ENCODE data around the gene CAPRIN2.

GRCh38 chr12:30694412-30695198 lies 60.1 kb downstream of the CAPRIN2 start:
- TF ChIP-seq, protein P1, sequence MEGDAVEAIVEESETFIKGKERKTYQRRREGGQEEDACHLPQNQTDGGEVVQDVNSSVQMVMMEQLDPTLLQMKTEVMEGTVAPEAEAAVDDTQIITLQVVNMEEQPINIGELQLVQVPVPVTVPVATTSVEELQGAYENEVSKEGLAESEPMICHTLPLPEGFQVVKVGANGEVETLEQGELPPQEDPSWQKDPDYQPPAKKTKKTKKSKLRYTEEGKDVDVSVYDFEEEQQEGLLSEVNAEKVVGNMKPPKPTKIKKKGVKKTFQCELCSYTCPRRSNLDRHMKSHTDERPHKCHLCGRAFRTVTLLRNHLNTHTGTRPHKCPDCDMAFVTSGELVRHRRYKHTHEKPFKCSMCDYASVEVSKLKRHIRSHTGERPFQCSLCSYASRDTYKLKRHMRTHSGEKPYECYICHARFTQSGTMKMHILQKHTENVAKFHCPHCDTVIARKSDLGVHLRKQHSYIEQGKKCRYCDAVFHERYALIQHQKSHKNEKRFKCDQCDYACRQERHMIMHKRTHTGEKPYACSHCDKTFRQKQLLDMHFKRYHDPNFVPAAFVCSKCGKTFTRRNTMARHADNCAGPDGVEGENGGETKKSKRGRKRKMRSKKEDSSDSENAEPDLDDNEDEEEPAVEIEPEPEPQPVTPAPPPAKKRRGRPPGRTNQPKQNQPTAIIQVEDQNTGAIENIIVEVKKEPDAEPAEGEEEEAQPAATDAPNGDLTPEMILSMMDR (IDR thresholded peaks at IDR 0.05), result no peak
- TF ChIP-seq EP300 (IDR thresholded peaks at IDR 0.05) (no peak), POLR2AphosphoS5 (IDR thresholded peaks at IDR 0.05) (no peak), POLR2A (IDR thresholded peaks at IDR 0.05) (peak in 1 of 4 donors; percentile 8)
